EH (cell line): ENCODE data around the gene EPX.
A peak's percentile ranks its signal among the peaks of the same experiment; 100 is the strongest.
"Not testable (repeated sequence)": the region's sequence is repeated elsewhere in the genome, so short reads cannot be mapped to it uniquely, and the experiment has no call there.

ENCODE experiments used
- DNase-seq: peaks from one replicate; pipeline ENCODE4 v3.0.0-alpha.2; 2015; ENCODE audit warnings: low read depth

Gene EPX, protein sequence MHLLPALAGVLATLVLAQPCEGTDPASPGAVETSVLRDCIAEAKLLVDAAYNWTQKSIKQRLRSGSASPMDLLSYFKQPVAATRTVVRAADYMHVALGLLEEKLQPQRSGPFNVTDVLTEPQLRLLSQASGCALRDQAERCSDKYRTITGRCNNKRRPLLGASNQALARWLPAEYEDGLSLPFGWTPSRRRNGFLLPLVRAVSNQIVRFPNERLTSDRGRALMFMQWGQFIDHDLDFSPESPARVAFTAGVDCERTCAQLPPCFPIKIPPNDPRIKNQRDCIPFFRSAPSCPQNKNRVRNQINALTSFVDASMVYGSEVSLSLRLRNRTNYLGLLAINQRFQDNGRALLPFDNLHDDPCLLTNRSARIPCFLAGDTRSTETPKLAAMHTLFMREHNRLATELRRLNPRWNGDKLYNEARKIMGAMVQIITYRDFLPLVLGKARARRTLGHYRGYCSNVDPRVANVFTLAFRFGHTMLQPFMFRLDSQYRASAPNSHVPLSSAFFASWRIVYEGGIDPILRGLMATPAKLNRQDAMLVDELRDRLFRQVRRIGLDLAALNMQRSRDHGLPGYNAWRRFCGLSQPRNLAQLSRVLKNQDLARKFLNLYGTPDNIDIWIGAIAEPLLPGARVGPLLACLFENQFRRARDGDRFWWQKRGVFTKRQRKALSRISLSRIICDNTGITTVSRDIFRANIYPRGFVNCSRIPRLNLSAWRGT

GRCh38 chr17:58192612-58193011 lies at the start of gene EPX:
Gene EPX, plus strand, starts transcription at chr17:58192726. Its CDS starts 121 bp downstream, at chr17:58192847.
- DNase-seq = no peak

GRCh38 chr17:58143335-58143734 lies 49.2 kb upstream of the EPX start:
- DNase-seq = not testable (repeated sequence)

DNA sequence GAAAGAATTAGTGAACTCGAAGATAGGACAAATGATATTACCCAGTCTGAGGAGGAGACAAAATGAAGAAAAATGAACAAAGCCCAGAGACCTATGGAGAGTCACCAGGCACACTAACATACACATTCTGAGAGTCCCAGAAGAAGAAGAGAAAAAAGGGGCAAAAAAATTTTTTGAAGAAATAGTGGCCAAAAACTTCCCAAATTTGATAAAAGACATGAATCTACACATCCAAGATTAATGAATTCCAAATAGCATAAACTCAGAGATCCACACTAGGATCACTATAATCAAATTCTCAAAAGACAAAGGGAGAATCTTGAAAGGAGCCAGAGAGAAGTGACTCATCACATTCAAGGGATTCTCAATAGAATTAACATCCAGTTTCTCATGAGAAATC lies 47.7 kb upstream of the EPX start:
- DNase-seq = no peak

DNA sequence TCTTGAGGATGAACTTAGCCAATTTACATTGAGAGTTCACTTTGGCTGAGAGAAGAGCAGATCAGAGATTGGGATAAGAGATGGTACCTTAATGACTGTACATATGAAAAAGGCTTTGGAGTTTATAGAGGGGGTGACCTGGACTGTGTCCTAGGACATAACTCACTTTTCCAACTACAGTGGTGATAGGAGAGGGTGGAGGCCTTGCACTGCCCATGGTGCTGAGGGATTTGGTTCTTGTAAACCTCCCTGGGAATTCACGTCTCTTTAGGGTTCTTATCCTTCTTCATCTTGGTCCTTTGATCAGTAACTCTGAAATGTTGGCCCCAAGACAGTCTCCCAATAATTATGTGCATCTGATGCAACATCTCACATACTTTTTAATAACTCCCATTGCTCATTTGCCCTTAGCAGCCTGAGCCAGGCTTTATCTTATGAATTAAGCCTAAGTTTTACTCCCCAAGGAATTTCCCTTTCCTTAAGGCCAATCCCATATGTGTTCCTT lies 44.5 kb upstream of the EPX start, which contains the start of gene OR4D1:
Gene OR4D1, plus strand, starts transcription at position 455 of the 505 bp plus-strand sequence. CDS start 6,770 bp downstream, outside the sequence.
- no peak for DNase-seq

GRCh38 chr17:58148609-58149008 lies 43.9 kb upstream of the EPX start:
- no peak for DNase-seq

GRCh38 chr17:58150394-58150793 lies 42.1 kb upstream of the EPX start:
- DNase-seq = no peak

- no peak for DNase-seq
Observed at GRCh38 chr17:58153046-58153445, 39.5 kb upstream of the EPX start.

- DNase-seq = no peak
Observed at GRCh38 chr17:58153671-58154070, 38.9 kb upstream of the EPX start.

- DNase-seq = peak; percentile 2
Observed at GRCh38 chr17:58156839-58157803, 35.4 kb upstream of the EPX start.

- DNase-seq = no peak
Observed at GRCh38 chr17:58158181-58158580, 34.3 kb upstream of the EPX start.

DNA sequence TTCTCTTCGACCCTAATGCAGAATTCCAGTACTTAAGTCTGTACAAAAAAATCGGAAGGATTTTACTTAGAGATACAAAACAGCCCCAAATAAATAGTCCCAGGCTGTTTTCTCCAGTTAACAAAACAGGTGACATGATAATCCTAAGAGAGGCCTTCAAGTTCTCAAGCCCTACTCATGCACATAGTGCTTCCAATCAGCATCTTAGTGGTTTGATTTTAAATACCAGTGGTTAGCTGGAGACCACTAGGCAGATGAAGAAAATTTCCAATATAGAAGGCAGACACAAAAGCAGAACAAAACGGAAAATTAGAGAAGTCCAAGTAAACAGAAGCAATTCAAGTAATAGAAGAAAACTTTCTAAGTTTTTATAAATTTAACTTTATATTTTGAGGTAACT lies 31.0 kb upstream of the EPX start:
- no peak for DNase-seq

DNA sequence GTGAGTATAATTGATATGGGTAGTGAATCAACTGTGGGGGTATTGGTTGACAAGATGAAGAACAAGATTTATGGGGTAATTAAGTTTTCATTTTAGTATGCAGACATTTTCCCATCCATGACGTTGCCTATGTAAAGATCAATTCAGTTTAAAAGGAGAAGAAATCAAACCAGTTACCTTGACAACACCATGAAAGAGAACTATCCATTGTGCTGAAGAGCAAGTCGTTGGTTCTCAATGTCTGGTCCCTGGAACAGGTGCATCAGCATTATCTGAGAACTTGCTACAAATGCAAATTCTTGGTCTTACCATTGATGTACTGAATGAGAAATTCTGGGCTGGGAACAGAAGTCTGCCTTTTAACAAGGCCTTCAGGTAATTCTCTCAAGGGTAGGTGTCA lies 26.5 kb upstream of the EPX start:
- no peak for DNase-seq

- DNase-seq = no peak
Observed at GRCh38 chr17:58166682-58167081, 25.8 kb upstream of the EPX start, which contains the start of gene OR4D2. Gene OR4D2, plus strand, starts transcription at chr17:58166982. Its CDS starts 2,674 bp downstream, at chr17:58169656.

GRCh38 chr17:58170622-58171021 lies 21.9 kb upstream of the EPX start:
- DNase-seq = no peak

- peak; percentile 12 for DNase-seq
Observed at GRCh38 chr17:58172369-58173071, 20.0 kb upstream of the EPX start.

DNA sequence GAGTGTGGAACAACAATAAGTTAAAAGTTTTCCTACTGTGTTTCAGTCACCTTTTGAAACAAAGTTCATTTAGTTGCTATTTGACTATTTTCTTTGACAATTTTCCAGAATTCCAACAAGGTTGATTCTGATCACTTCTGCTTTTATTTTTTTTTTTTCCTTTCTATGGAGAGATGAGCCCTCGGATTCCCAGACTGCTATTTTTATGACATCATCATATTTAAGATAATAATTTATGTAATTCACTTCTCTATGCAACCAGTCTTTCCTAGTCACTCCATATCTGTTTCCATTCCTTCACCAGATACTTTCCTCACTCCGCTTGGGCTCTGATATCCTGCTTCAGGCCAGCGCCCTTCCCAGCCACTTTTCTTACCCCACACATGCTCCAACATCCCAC lies 17.7 kb upstream of the EPX start:
- DNase-seq = no peak

DNA sequence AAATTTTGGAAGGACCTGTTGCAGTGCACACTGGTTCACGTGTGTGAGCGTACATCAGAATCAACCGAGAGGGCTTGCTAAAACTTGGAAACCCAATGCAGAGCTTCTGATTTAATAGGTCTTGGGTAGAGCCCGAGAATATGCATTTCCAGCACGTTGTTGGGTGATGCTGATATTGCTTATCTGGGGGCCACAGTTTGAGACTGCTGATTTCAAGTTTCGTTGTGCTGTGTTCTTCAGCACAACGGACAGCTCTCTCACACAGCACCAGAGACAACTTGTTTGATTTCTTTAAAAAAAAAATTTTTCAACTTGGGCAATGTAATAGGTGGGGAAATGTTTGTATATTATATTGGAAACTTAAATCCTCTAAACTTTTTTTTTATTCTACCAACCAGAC lies 16.3 kb upstream of the EPX start:
- DNase-seq = peak; percentile 17

DNA sequence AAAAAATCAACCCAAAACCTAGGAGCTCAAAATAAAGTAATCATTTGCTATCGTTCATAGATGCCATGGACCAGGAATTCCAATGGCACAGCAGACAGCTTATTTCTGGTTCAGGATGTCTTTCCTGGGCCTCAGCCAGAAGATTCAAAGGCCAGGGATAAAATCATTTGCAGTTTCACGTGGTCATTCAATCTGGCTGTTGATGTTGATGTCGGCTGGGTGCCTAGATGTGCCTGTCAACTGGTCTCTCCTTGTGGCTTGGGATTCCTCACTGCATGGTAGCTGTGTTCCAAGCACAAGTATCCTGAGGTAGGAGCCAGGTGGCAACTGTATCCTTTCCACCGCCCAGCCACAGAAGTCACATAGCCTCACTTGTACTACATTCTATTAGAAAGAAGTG lies 10.7 kb upstream of the EPX start:
- no peak for DNase-seq

DNA sequence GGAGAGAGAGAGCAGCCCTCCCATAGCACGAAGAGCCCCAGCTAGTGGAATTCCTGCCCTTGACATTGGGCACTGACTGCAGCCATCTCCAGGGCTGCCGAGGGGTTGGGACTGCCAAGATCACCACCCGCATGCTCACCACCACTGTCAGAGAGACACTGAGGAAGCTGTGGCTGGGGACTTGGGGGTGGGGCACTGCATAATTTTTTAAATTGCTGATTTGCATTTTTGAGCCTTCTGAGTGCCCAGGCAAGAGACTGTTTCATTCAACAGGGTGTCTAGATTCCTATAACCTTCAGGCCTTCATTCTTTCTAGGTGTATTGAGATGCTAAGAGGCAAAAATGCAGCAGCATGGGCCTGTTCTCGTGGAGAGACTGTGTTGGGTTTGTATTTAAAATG lies 9.0 kb upstream of the EPX start:
- DNase-seq = no peak

GRCh38 chr17:58184308-58184985 lies 8.1 kb upstream of the EPX start:
- peak; percentile 48 for DNase-seq
